ENCODE results near the gene HLA-DOA. TPM values are rescaled to one million over a fixed set of nuclear protein-coding genes. Genes with fewer than 3 reads are reported as not detected.

HLA-DOA gene
- total and polyA plus RNA-seq, 9 donors, result 1.1 to 25.3 (median 6.4) TPM

DNA sequence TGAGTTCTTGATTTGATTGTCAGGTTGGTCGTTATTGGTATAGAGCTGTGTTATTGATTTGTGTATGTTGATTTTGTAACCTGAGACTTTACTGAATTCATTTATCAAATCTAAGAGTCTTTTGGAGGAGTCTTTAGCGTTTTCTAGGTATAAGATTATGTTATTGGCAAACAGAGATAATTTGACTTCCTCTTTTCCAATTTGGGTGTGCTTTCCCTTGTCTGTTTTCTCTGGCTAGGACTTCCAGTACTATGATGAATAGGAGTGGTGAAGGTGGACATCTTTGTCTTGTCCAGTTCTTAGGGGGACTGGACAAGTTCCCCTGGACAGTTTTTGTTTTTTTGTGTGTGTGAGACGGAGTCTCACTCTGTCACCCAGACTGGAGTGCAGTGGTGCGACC lies 17.4 kb downstream of the HLA-DOA start:
- DNase-seq, result no peak
- 67 to 77% (median 68%) methylated on average over 4 of the region's 4 CpGs for WGBS, 3 donors
- H3K27ac ChIP-seq, result no peak overlapping the region
- no peaks in the 10 kb centered on the region for H3K36me3 ChIP-seq
- no peaks in the 10 kb centered on the region for H3K9me3 ChIP-seq
- H3K4me1 ChIP-seq (ENCODE audit: insufficient read depth), result no peaks in the 10 kb centered on the region
- intact Hi-C loops (cut with DNase I), result no loop called here
- no peak overlapping the region for H3K4me3 ChIP-seq
- H3K27me3 ChIP-seq, result no peaks in the 10 kb centered on the region
- TF ChIP-seq, protein P1, sequence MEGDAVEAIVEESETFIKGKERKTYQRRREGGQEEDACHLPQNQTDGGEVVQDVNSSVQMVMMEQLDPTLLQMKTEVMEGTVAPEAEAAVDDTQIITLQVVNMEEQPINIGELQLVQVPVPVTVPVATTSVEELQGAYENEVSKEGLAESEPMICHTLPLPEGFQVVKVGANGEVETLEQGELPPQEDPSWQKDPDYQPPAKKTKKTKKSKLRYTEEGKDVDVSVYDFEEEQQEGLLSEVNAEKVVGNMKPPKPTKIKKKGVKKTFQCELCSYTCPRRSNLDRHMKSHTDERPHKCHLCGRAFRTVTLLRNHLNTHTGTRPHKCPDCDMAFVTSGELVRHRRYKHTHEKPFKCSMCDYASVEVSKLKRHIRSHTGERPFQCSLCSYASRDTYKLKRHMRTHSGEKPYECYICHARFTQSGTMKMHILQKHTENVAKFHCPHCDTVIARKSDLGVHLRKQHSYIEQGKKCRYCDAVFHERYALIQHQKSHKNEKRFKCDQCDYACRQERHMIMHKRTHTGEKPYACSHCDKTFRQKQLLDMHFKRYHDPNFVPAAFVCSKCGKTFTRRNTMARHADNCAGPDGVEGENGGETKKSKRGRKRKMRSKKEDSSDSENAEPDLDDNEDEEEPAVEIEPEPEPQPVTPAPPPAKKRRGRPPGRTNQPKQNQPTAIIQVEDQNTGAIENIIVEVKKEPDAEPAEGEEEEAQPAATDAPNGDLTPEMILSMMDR (IDR thresholded peaks at IDR 0.05), result no peak
- TF ChIP-seq POLR2A (IDR thresholded peaks at IDR 0.05), result no peak
- TF ChIP-seq EP300 (IDR thresholded peaks at IDR 0.05), result no peak

DNA sequence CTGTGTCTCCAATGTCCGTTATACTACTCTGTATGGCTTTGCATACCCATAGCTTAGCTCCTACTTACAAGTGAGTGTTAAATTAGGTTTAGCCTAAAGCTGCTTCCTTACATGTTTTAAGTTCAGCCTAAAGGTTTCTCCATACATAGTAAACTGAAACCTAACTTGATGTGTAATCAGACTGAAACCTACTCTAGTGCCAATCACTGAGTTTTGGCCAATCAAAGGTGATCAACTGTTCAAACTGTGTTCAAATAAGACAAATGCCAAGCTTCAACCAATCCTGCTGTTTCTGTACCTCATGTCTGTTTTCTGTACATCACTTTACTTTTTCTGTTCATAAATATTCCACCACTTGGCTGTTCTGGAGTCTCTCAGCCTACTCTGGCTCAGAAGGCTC lies 20.0 kb downstream of the HLA-DOA start:
- Histone ChIP-seq H3K9me3 (no peaks in the 10 kb centered on the region), H3K4me1 (ENCODE audit: insufficient read depth) (no peaks in the 10 kb centered on the region), H3K27ac (no peak overlapping the region), H3K36me3 (no peaks in the 10 kb centered on the region), H3K27me3 (no peaks in the 10 kb centered on the region), H3K4me3 (no peak overlapping the region)
- WGBS, 3 donors, result 86 to 88% (median 87%) methylated on average over 1 of the region's 1 CpG
- no peak for DNase-seq
- intact Hi-C loops (cut with DNase I), result no loop called here
- TF ChIP-seq, protein P1 (IDR thresholded peaks at IDR 0.05), result no peak
- no peak for TF ChIP-seq POLR2A (IDR thresholded peaks at IDR 0.05)
- TF ChIP-seq EP300 (IDR thresholded peaks at IDR 0.05), result no peak

DNA sequence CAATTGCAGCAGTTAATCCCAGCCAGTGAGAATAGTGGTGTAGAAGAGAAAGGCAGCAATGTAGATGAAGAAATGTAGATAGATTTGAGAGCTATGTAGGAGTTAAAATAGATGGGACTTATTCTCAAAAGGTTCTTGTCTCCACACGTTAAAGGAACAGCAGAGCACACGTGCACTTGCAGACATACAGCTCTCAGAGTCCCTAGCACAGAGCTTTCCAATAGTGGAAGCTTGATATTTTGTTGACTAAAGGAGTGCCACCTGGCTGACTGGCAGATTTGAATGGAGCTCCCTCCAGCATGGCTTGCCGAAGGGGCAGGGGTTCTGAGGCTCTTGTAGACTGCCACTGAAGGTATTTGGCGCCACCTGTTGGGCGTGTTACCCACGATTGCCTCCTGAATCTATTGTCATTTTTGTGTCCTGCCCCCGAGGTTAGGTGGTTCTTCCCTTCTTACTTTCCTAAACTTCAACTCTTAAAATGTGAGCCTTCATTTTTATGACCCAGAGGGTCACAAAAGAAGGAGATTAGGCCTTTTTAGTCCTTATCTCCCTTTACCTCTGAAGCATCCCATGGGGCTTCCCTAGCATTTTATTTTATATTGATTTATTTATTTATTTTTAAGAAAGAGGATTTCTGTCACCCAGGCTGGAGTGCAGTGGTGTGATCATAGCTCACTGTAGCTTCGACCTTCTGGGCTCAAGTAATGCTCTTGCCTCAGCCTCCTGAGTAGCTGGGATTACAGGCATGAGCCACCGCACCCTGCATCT lies 24.6 kb downstream of the HLA-DOA start:
- DNase-seq, result peak; percentile 83 to 93 (median 92)
- intact Hi-C loops (cut with DNase I), result loop anchor here (2.0 to 5.0 kb wide), 5 partner anchors 48 to 100 kb away; no protein-coding TSS in a partner anchor
- H3K27me3 ChIP-seq, result no peaks in the 10 kb centered on the region
- WGBS, 3 donors, result 12 to 14% (median 13%) methylated on average over 9 of the region's 9 CpGs
- no peaks in the 10 kb centered on the region for H3K9me3 ChIP-seq
- peaks cover 3% of the 10 kb centered on the region for H3K36me3 ChIP-seq
- no peak overlapping the region for H3K27ac ChIP-seq
- peaks cover 1% of the 10 kb centered on the region for H3K4me1 ChIP-seq (ENCODE audit: insufficient read depth)
- H3K4me3 ChIP-seq, result no peak overlapping the region
- TF ChIP-seq, protein P1 (IDR thresholded peaks at IDR 0.05), result peak; percentile 69 to 83 (median 78)
- no peak for TF ChIP-seq EP300 (IDR thresholded peaks at IDR 0.05)

DNA sequence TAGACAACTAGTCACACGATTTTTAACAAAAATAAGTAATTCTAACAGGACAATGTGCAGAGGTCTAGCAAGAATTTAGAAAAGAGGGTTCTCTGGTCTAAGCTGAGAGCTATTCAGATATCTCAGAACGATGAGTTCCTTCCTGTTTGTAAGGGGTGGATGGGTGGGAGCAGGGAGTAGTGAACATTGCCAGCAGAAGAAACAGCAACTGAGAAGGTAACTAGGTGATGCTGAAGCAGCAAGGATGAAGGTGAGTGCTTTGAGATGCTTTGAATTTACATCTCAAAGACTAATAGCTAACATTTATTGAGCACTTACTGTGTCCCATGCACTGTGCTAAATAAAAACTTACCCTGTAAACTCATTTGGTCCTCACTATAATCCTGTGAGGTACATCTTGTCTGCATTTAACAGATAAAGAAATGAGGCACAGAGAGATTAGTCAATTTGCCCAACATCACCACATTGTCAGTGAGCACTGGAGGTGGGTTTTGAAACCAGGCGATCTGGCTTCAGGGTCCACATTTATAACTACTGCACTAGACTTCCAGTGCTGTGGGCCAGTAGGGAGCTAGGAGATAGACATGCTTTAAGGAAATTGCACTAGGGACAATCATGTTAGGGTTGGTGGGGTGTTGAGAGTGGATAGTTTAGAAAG lies 25.3 kb downstream of the HLA-DOA start:
- no peak overlapping the region for H3K27ac ChIP-seq
- peaks cover 1% of the 10 kb centered on the region for H3K4me1 ChIP-seq (ENCODE audit: insufficient read depth)
- no peak for TF ChIP-seq EP300 (IDR thresholded peaks at IDR 0.05)
- TF ChIP-seq, protein P1 (IDR thresholded peaks at IDR 0.05), result no peak
- TF ChIP-seq POLR2A (IDR thresholded peaks at IDR 0.05), result no peak
- intact Hi-C loops (cut with DNase I), result loop anchor here (2.0 to 5.0 kb wide), 5 partner anchors 47 to 99 kb away; no protein-coding TSS in a partner anchor
- 23 to 28% (median 25%) methylated on average over 3 of the region's 3 CpGs for WGBS, 3 donors
- peaks cover 3% of the 10 kb centered on the region for H3K36me3 ChIP-seq
- no peak overlapping the region for H3K4me3 ChIP-seq
- H3K9me3 ChIP-seq, result no peaks in the 10 kb centered on the region
- no peaks in the 10 kb centered on the region for H3K27me3 ChIP-seq
- DNase-seq, result no peak

Measured in ovary (tissue), 9 donors.